Measurements from ENCODE around the gene FGFRL1.

The FGFRL1 gene

GRCh38 chr4:991451-992296 lies 19.8 kb upstream of the FGFRL1 start:
- H3K27ac ChIP-seq, result no peak overlapping the region
- no peak for TF ChIP-seq CTCF (IDR thresholded peaks at IDR 0.05)
- H3K4me3 ChIP-seq, result no peak overlapping the region
- no peak for DNase-seq (ENCODE audit: low spot score)

GRCh38 chr4:992297-993110 lies 18.9 kb upstream of the FGFRL1 start:
- H3K4me3 ChIP-seq, result no peak overlapping the region
- TF ChIP-seq CTCF (IDR thresholded peaks at IDR 0.05), result no peak
- no peak for DNase-seq (ENCODE audit: low spot score)
- H3K27ac ChIP-seq, result no peak overlapping the region

GRCh38 chr4:993111-994029 lies 18.1 kb upstream of the FGFRL1 start, which contains the start of gene SLC26A1:
Gene SLC26A1 (minus strand): TSS chr4:993404. CDS start chr4:991703, 1,701 bp downstream.
- Histone ChIP-seq H3K4me3 (no peak within 1 kb of the TSS), H3K27ac (no peak within 1 kb of the TSS)
- TF ChIP-seq CTCF (IDR thresholded peaks at IDR 0.05), result no peak
- no peak for DNase-seq (ENCODE audit: low spot score)

GRCh38 chr4:995311-996026 lies 16.0 kb upstream of the FGFRL1 start:
- TF ChIP-seq CTCF (IDR thresholded peaks at IDR 0.05), result no peak
- Histone ChIP-seq H3K27ac (no peak overlapping the region), H3K4me3 (no peak overlapping the region)
- DNase-seq (ENCODE audit: low spot score), result no peak

GRCh38 chr4:996030-996996 lies 15.1 kb upstream of the FGFRL1 start:
- no peak for DNase-seq (ENCODE audit: low spot score)
- H3K27ac ChIP-seq, result no peak overlapping the region
- no peak overlapping the region for H3K4me3 ChIP-seq
- no peak for TF ChIP-seq CTCF (IDR thresholded peaks at IDR 0.05)

All from coronary artery (tissue), 2 donors.